ENCODE measurements around the gene ARL16. TPM values are rescaled to one million over a fixed set of nuclear protein-coding genes. Genes with fewer than 3 reads are reported as not detected.
"Not testable (repeated sequence)": the region's sequence is repeated elsewhere in the genome, so short reads cannot be mapped to it uniquely, and the experiment has no call there.

The ARL16 gene
- total RNA-seq, 1 experiment from 2014 or later = 49.8 TPM

GRCh38 chr17:81675515-81676221, 7.9 kb downstream of the ARL16 start:
- intact Hi-C loops (cut with micrococcal nuclease; ENCODE audit: unreplicated experiment); H3K4me1 Mint-ChIP-seq (ENCODE audit: low read depth, unreplicated experiment); H3K36me3 ChIP-seq (ENCODE audit: control insufficient read depth, insufficient read depth, low read length); H3K4me3 Mint-ChIP-seq (ENCODE audit: unreplicated experiment); H3K9me3 ChIP-seq; BruUV-seq (replicated peaks); H3K4me3 ChIP-seq (ENCODE audit: low read depth, low read length); H3K27ac Mint-ChIP-seq (ENCODE audit: unreplicated experiment); H3K27me3 ChIP-seq (replicated peaks; ENCODE audit: control insufficient read depth, insufficient read depth, low read length); H3K4me1 ChIP-seq; H3K9me3 Mint-ChIP-seq (ENCODE audit: unreplicated experiment); H3K27me3 Mint-ChIP-seq (ENCODE audit: insufficient read depth, unreplicated experiment): not testable (repeated sequence)
- peak; percentile 31 to 65 for TF ChIP-seq CTCF (IDR thresholded peaks at IDR 0.05; ENCODE audit: insufficient read depth in 1 of 2, low read depth in 1 of 2, low read length in 1 of 2, severe bottlenecking in 1 of 2, unreplicated experiment in 1 of 2)
- ChIA-PET POLR2A (interaction anchor here (0.6 kb wide), 1 partner anchor 154 kb away, joined by 4 read pairs; no protein-coding TSS in a partner anchor), CTCF (interaction anchor here (1.0 kb wide), 1 partner anchor 27 kb away, joined by 5 read pairs; no protein-coding TSS in a partner anchor)
- DNase-seq = peak; percentile 55 to 61
- H3K36me3 Mint-ChIP-seq (ENCODE audit: insufficient read depth, unreplicated experiment) = peaks cover 74% of the 10 kb centered on the region

DNA sequence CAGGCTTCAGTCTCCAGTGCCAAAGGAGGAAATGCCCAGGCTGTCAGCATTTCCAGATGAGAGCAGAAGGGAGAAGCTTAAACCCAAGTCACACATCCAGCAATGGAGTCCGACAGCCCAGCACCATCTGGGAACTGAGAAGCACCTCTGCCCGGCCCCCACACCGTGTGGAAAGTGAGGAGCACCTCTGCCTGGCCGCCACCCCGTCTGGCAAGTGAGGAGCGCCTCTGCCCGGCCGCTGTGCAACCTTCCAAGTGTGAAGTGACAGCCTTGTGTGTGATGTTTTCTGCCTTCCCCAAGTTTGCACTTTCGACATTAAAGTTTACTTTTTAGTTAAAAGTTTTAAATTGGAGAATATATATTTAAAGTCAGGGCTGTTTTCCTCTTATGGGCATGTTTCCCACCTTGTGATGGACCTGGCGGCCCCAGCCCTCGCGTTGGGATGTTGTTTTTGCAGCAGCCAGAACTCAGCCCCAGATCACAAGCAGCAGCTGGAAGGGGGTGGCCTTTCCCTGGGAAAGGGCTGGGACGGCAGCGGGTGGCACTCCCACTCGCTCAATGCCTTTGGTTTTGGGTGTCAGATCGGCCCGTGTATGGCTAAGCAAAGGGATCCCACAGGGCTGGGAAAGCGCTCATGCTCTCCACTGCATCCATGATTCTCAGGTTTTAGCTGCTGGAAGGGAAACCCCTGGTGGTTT, 9.9 kb downstream of the ARL16 start:
- peaks cover 5% of the 10 kb centered on the region; the same call in 1 of the 2 replicates for H3K36me3 ChIP-seq (ENCODE audit: control insufficient read depth, insufficient read depth, low read length)
- no peaks in the 10 kb centered on the region for H3K4me1 ChIP-seq
- H3K27ac Mint-ChIP-seq (ENCODE audit: unreplicated experiment) = peak overlapping the region; percentile 32
- ChIA-PET CTCF (no interaction called here), POLR2A (no interaction called here)
- peaks cover 5% of the 10 kb centered on the region for H3K4me1 Mint-ChIP-seq (ENCODE audit: low read depth, unreplicated experiment)
- no peak overlapping the region for H3K4me3 Mint-ChIP-seq (ENCODE audit: unreplicated experiment)
- no peaks in the 10 kb centered on the region for H3K27me3 Mint-ChIP-seq (ENCODE audit: insufficient read depth, unreplicated experiment)
- BruUV-seq (replicated peaks) = no TSS peak
- no peak for TF ChIP-seq CTCF (IDR thresholded peaks at IDR 0.05; ENCODE audit: insufficient read depth in 1 of 2, low read depth in 1 of 2, low read length in 1 of 2, severe bottlenecking in 1 of 2, unreplicated experiment in 1 of 2)
- no peak for DNase-seq
- H3K27me3 ChIP-seq (replicated peaks; ENCODE audit: control insufficient read depth, insufficient read depth, low read length) = no peaks in the 10 kb centered on the region
- intact Hi-C loops (cut with micrococcal nuclease; ENCODE audit: unreplicated experiment) = no loop called here
- H3K9me3 ChIP-seq = no peaks in the 10 kb centered on the region
- H3K36me3 Mint-ChIP-seq (ENCODE audit: insufficient read depth, unreplicated experiment) = peaks cover 84% of the 10 kb centered on the region
- no peak overlapping the region for H3K4me3 ChIP-seq (ENCODE audit: low read depth, low read length)
- H3K9me3 Mint-ChIP-seq (ENCODE audit: unreplicated experiment) = no peaks in the 10 kb centered on the region

DNA sequence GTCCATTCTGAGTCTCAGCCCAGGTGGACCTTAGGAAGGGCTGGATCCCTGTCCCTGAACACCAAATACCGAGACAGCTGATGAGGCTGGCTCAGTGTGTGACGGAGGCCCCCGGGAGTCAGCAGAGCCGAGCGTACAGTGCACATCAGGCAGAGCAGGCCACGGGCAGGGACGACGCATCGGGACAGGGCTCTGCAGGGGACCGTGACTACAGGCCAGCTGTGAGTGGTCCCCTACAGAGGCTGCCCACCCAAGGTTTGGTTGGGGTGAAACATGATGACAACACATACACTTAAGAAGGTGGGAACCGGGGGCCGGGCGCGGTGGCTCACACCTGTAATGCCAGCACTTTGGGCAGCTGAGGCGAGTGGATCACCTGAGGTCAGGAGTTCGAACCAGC, 10.6 kb downstream of the ARL16 start:
- Histone ChIP-seq H3K36me3 (ENCODE audit: control insufficient read depth, insufficient read depth, low read length) (peaks cover 7% of the 10 kb centered on the region; the same call in 1 of the 2 replicates), H3K27me3 (replicated peaks; ENCODE audit: control insufficient read depth, insufficient read depth, low read length) (no peaks in the 10 kb centered on the region), H3K9me3 (no peaks in the 10 kb centered on the region), H3K4me1 (no peaks in the 10 kb centered on the region), H3K4me3 (ENCODE audit: low read depth, low read length) (no peak overlapping the region)
- Mint-ChIP-seq H3K27me3 (ENCODE audit: insufficient read depth, unreplicated experiment) (no peaks in the 10 kb centered on the region), H3K36me3 (ENCODE audit: insufficient read depth, unreplicated experiment) (peaks cover 89% of the 10 kb centered on the region), H3K4me1 (ENCODE audit: low read depth, unreplicated experiment) (peaks cover 10% of the 10 kb centered on the region), H3K27ac (ENCODE audit: unreplicated experiment) (no peak overlapping the region), H3K9me3 (ENCODE audit: unreplicated experiment) (no peaks in the 10 kb centered on the region), H3K4me3 (ENCODE audit: unreplicated experiment) (no peak overlapping the region)
- DNase-seq = no peak
- intact Hi-C loops (cut with micrococcal nuclease; ENCODE audit: unreplicated experiment) = no loop called here
- no TSS peak for BruUV-seq (replicated peaks)
- ChIA-PET CTCF (no interaction called here), POLR2A (no interaction called here)
- no peak for TF ChIP-seq CTCF (IDR thresholded peaks at IDR 0.05; ENCODE audit: insufficient read depth in 1 of 2, low read depth in 1 of 2, low read length in 1 of 2, severe bottlenecking in 1 of 2, unreplicated experiment in 1 of 2)
